Stimulated activated CD8-positive, alpha-beta memory T cell treated with anti-CD3 and anti-CD28 coated beads, Interleukin-4, amount 100 ng/mL, for 48 hours (primary cell): ENCODE measurements around the gene LCP1.
"Not testable (repeated sequence)": the region's sequence is repeated elsewhere in the genome, so short reads cannot be mapped to it uniquely, and the experiment has no call there.

ENCODE experiments used
- DNase-seq: peaks from one replicate; pipeline ENCODE4 v3.0.0-alpha.2; 2020

Gene LCP1

GRCh38 chr13:46181840-46182490, at the start of gene LCP1:
Gene LCP1, minus strand, starts transcription at chr13:46182177. Its CDS starts 22,515 bp downstream, at chr13:46159662.
- peak; percentile 74 for DNase-seq

- no peak for DNase-seq
Measured at GRCh38 chr13:46229251-46229650, 47.3 kb upstream of the LCP1 start.

- not testable (repeated sequence) for DNase-seq
Measured at GRCh38 chr13:46220234-46220633, 38.3 kb upstream of the LCP1 start.

GRCh38 chr13:46214741-46215140, 32.8 kb upstream of the LCP1 start:
- not testable (repeated sequence) for DNase-seq

- no peak for DNase-seq
Measured at GRCh38 chr13:46213242-46213641, 31.3 kb upstream of the LCP1 start.

DNA sequence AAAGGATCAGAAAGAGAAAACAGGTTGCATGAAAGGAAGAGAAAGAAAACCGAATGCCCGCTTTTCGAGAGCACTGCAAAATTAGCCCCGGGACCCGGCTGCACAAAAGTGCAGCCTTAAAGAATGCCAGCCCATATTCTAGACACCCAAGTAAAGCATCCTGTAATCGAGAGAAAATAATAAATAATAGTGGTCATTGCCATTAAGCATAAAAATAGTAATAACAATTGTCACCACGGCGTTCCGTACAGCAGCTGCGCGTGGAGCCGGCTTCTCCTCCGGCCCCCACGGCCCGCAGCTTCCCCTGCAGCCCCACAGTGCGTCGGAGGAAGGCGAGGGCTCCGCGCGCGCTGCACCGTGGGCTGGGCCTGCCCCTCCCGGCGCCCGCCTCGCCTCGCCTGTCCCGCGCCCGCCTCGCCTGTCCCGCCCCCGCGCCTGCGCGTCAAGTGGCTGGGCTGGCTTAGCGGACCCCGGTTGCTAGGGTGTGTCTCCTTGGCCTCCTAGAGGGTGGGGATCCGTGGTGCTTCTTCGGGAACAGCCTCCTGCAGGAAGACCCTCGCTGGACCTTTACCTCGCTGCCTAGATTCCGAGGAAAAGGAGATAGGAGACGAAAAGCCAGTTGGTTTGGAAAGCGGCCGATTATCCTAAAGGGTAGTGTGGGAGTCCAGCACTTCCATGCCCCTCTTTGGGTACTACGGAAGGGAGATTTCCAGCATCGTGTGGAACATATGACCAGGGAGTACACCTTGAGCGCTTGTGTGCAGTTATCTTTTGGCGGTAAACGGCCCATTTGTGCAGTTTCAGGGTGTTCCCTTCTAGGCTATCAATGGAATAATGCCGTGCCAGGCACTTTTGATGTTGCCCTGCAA, 29.7 kb upstream of the LCP1 start, which contains the start of gene LRRC63:
Gene LRRC63 (plus strand): TSS at position 446 of the 869 bp plus-strand sequence. CDS start 1,107 bp downstream, outside the sequence.
- DNase-seq: peak; percentile 91

DNA sequence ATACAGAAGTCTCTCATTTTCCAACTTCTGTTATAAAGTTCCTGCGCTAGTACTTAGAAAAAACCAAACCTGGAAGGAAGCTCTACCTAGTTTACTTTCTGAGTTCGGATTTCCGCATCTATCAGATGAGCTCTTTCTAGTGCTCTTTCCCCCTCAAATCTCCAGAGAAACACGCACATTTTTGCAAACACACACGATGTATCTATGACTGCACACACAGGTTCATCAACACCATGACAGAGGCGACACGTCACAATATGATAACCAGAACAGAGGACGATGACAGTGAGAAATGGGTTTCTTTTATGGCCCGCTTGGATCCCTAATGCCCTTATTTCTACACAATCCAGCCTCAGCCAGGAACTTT, 29.1 kb upstream of the LCP1 start:
- peak; percentile 47 for DNase-seq

- DNase-seq: no peak
Measured at GRCh38 chr13:46210362-46211083, 28.5 kb upstream of the LCP1 start.

DNA sequence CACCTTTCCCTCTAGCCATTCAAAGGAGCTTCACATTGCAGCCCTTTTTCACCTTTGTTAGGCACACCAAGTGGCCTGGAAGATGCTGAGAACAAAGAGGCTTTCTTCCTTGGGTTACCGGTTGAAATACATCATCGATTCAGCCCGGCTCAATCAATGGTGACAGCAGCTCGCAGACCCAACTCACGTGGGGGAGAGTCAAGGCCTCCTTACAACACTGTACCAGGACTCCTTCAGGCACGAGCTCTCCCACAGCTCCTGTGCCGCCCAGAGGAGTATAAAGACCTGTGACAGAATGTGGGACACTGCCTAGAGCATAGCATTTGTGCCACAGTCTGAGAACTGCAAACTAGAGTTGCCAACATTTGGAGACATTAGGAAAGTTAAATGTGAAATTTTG, 25.9 kb upstream of the LCP1 start:
- no peak for DNase-seq

DNA sequence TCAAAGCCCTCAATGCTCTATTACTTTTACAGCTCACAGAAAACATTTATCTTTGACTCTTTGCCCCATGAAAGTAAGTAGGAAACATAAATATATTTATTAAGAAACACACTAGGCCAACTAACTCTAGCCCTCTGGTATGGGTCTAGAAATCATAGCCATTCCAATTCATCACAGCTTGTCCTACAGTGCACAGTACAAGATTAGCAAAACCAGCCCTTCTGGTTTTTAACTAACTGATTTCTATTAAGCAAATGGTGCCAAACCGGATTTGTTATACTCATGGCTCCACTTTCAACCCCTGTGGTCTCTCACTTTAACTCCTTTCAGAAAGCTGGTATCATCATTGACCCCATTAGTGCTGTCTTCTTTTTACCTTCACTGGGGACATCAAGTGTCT, 24.2 kb upstream of the LCP1 start:
- no peak for DNase-seq

DNA sequence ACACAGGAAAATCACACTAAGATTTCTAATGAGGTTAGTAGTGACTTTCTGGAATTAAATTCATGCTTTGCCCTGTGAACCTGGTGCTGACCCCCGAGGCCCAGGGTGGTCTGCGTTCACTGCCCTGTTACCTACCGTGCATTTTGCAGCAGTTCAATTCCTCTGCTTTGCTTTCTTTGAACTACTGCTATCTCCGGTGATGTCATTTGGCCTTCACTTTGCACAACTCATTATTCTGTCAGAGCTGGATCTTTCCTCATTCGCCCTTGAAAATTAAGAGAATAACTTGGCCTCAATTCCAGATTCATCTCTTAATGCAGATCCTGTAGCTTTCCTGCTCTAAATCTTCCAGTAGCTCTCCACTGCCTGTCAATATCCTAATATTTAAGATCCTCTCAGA, 21.0 kb upstream of the LCP1 start:
- no peak for DNase-seq

- no peak for DNase-seq
Measured at GRCh38 chr13:46202188-46202795, 20.3 kb upstream of the LCP1 start.

- no peak for DNase-seq
Measured at GRCh38 chr13:46198696-46199193, 16.8 kb upstream of the LCP1 start.

GRCh38 chr13:46197299-46198048, 15.5 kb upstream of the LCP1 start:
- DNase-seq: no peak

GRCh38 chr13:46195016-46195415, 13.0 kb upstream of the LCP1 start:
- DNase-seq: no peak

DNA sequence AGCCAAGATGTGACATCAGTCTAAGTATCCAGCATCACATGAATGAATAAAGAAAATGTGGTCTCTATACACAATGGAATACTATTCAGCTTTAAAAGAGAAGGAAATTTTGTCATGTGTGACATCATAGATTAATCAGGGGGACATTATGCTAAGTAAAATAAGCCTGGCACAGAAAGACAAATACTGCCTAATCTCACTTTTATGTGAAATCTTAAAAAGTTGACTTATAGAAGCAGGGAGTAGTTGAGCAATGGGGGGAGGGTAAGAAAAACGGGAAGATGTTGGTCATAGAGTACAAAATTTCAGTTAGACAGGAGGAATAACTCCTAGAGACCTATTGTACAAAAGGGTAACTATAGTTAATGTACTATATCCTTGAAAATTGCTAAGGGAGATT, 10.4 kb upstream of the LCP1 start:
- DNase-seq: no peak

DNA sequence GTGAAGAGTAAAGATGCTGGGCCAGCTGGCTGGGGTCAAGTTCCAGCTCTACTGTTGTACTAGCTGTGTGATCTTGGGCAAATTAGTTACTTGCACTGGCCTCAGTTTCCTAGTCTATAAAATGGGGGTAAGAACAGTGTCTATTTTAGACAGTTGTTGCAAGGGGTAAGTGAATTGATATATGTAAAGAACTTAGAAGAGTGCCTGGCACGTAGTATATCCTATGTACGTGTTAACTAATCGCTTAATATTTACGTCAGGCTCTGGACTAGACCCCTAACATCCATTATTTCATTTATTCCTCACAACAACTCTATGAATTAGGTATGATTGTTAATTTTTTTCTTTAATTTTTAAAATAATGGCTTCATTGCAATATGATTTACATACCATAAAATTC, 3.7 kb upstream of the LCP1 start:
- DNase-seq: no peak

GRCh38 chr13:46184277-46184699, 2.3 kb upstream of the LCP1 start:
- DNase-seq: peak; percentile 87

DNA sequence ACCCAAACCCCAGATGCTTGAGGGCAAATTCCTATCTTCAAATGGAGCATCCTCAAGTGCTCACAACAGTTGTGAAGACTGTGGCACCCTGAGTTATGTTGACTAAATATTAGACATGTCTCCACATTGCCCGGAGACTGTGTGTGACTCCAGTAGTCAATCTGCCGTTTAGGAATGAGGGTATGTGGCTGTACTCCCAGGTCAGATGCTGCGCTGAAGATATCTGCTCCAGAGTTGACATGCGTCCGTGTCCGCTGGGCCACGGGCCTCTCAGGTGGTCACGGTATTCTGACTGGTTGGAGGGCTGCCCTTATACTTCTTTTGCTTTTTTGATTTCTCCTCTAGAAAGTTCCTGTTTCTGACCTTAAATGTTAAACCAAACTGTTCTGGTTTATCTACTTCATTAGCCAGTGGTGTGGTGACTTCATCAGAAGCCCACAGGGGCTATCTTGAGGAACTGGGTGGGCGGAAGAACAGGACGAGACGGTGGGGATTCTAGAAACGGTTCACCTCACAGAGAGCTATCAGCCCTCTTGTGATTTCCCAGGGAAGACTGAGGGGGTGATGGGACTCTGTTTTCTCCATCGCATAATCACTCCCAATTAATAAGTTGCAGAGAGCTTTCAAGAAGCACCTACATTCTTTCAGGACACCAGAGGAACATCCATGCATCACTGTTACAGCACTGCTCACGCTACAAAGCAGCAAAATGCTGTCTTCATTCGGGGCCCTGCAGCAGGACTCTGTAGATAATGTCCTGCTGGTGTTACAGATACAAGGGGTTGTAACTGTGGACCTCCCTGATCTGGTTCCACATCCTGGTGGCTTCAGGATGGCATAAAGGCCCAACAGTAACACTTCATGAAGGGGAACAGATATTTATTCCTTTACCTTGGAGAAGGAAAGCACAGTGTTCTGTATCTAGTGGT, 1.3 kb upstream of the LCP1 start:
- no peak for DNase-seq

DNA sequence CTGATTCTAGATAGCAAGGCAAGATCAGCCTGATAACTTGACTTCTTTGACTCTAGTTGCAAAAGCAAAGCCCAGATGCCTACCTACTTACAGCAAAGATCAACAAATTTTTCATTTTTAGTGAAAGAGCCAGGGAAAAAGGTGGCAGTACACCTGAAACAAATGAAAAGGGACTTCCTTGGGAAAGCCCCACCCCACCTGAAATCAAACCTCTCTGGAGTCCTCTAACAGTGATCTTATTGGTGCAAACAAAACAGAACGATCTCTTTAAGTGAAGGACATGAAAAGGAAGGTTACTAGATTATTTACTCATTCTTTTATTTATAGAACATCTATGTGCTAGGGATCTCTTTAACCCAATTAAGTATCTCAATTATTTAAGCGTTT, 507 bp upstream of the LCP1 start:
- DNase-seq: no peak

DNA sequence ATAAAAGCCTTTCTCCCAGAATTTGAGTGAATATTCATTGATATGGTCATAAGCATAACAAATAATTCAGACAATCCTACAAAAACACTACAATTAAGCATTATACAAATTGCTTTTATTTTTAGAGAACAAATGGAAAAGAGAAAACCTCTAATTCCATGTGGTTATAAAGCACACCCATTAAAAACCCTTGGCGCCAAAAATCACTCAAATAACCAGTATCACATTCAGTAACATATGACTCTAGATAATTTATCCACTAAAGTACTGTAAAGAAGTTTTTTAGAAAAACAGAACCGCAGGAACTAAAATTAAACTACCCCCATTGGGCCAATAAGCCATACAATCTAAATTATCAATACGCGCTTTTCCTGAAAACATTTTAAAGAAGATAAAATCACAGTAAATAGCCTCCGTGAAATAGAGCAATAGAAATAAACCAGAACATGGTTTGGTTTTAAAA, 569 bp downstream of the LCP1 start:
- DNase-seq: no peak
